ENCODE data around the gene TBKBP1.

GRCh38 chr17:47708864-47709541, 15.0 kb downstream of the TBKBP1 start:
- TF ChIP-seq CTCF (IDR thresholded peaks at IDR 0.05) (no peak), POLR2A (IDR thresholded peaks at IDR 0.05) (no peak)

All from vagina (tissue), 2 donors.